Smooth muscle cell (in vitro differentiated cells): ENCODE data around the gene TTC16. TPM values are rescaled to one million over a fixed set of nuclear protein-coding genes. Genes with fewer than 3 reads are reported as not detected.

Experiments
- DNase-seq: peaks from one replicate; lab custom pipeline; 2025; ENCODE audit not compliant: unreplicated experiment; lab: John Stamatoyannopoulos, UW
- H2AFZ ChIP-seq: fragments of 200-600 bp; sonication (generic); 2 replicates; pipeline ENCODE4 v1.6.0; 2016; ENCODE audit warnings: antibody characterized with exemption, low read depth, mild to moderate bottlenecking
- H3F3A ChIP-seq: fragments of 200-600 bp; sonication (generic); 2 replicates; pipeline ENCODE4 v1.6.0; 2017; ENCODE audit warnings: antibody characterized with exemption, low read depth
- H3K27ac ChIP-seq: fragments of 200-600 bp; sonication (generic); 2 replicates; pipeline ENCODE4 v1.5.1; 2016; ENCODE audit warnings: low read depth, mild to moderate bottlenecking
- H3K27me3 ChIP-seq: fragments of 200-600 bp; sonication (generic); 2 replicates; pipeline ENCODE4 v1.6.1; 2016; ENCODE audit warnings: low read depth, mild to moderate bottlenecking
- H3K36me3 ChIP-seq: fragments of 200-600 bp; sonication (generic); 2 replicates; pipeline ENCODE4 v1.5.1; 2016; ENCODE audit warnings: low read depth
- H3K4me1 ChIP-seq: fragments of 200-600 bp; sonication (generic); 2 replicates; pipeline ENCODE4 v1.5.1; 2016; ENCODE audit warnings: low read depth
- H3K4me2 ChIP-seq: fragments of 200-600 bp; sonication (generic); 2 replicates; pipeline ENCODE4 v1.6.0; 2016; ENCODE audit warnings: mild to moderate bottlenecking
- H3K4me3 ChIP-seq: fragments of 200-600 bp; sonication (generic); 2 replicates; pipeline ENCODE4 v1.5.1; 2016; ENCODE audit warnings: mild to moderate bottlenecking
- H3K79me2 ChIP-seq: fragments of 200-600 bp; sonication (generic); 2 replicates; pipeline ENCODE4 v1.6.0; 2016; ENCODE audit warnings: low read depth, mild to moderate bottlenecking
- H3K9ac ChIP-seq: fragments of 200-600 bp; sonication (generic); 2 replicates; pipeline ENCODE4 v1.6.0; 2016; ENCODE audit warnings: low read depth
- H3K9me3 ChIP-seq: fragments of 200-600 bp; sonication (generic); replicated peaks from 2 replicates; pipeline ENCODE4 v1.5.1; 2016; ENCODE audit warnings: low read depth
- H4K20me1 ChIP-seq: fragments of 200-600 bp; sonication (generic); 2 replicates; pipeline ENCODE4 v1.6.0; 2016; ENCODE audit warnings: low read depth
- WGBS: methylation state at CpG from one replicate; pipeline ENCODE4 v1.1.7; 2016; ENCODE audit warnings: low lambda C conversion rate; 5-methylcytosine and 5-hydroxymethylcytosine counted together
- polyA plus RNA-seq: library from polyadenylated mRNA; unstranded; fragments of >200 nt; fragmentation: Nextera tagmentation; extraction: Ambion mirVana; gene quantifications from 2 replicates; pipeline ENCODE4 v1.2.1, GENCODE V29; 2016
- total RNA-seq: library from RNA; depleted of rRNA; stranded (reverse); fragments of >200 nt; gene quantifications from 2 replicates; pipeline ENCODE4 v1.2.3, GENCODE V29; 2014
- TF ChIP-seq, protein P1 (sequence below): fragments of 200-600 bp; sonication (generic); IDR thresholded peaks from 2 replicates; pipeline ENCODE4 v1.5.1; 2017; ENCODE audit warnings: borderline replicate concordance, mild to moderate bottlenecking, antibody characterized with exemption; ENCODE audit not compliant: insufficient read depth, poor library complexity, severe bottlenecking

TTC16 gene
- total and polyA plus RNA-seq, 2 experiments from 2014 or later: 0.22 TPM; not detected in 1

DNA sequence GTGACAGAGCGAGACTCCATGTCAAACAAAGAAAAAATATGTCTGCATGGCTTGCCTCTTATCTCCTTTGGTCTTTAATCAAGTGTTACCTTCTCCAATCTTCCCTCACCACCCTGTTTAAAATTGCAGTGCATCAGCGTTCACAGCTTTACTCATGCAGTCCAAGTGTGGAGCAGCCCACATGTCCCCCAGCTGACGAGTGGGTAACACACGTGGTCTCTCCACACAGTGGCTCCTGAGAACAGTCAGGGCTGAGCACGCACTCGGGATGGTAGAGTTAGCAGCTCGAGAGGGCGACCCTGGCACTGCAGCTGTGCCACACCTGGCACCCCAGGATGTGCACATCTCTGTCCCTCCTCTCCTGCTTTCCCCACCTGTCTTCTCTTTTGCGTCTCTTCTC is 35.0 kb upstream of the TTC16 start:
- TF ChIP-seq, protein P1, sequence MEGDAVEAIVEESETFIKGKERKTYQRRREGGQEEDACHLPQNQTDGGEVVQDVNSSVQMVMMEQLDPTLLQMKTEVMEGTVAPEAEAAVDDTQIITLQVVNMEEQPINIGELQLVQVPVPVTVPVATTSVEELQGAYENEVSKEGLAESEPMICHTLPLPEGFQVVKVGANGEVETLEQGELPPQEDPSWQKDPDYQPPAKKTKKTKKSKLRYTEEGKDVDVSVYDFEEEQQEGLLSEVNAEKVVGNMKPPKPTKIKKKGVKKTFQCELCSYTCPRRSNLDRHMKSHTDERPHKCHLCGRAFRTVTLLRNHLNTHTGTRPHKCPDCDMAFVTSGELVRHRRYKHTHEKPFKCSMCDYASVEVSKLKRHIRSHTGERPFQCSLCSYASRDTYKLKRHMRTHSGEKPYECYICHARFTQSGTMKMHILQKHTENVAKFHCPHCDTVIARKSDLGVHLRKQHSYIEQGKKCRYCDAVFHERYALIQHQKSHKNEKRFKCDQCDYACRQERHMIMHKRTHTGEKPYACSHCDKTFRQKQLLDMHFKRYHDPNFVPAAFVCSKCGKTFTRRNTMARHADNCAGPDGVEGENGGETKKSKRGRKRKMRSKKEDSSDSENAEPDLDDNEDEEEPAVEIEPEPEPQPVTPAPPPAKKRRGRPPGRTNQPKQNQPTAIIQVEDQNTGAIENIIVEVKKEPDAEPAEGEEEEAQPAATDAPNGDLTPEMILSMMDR: no peak
- Histone ChIP-seq H3K4me1 (no peaks in the 10 kb centered on the region), H3K79me2 (no peaks in the 10 kb centered on the region), H3K4me3 (no peak overlapping the region), H3K36me3 (no peaks in the 10 kb centered on the region), H2AFZ (no peak overlapping the region), H3K4me2 (no peak overlapping the region), H3K9ac (no peak overlapping the region), H3K27ac (no peak overlapping the region), H4K20me1 (no peaks in the 10 kb centered on the region), H3K27me3 (no peaks in the 10 kb centered on the region), H3F3A (no peaks in the 10 kb centered on the region), H3K9me3 (no peaks in the 10 kb centered on the region)
- 96% methylated on average over 9 of the region's 9 CpGs for WGBS
- DNase-seq: no peak

GRCh38 chr9:127682351-127683136 is 33.3 kb upstream of the TTC16 start:
- 97% methylated on average over 23 of the region's 23 CpGs for WGBS
- TF ChIP-seq, protein P1: no peak
- H3K9ac ChIP-seq: no peak overlapping the region
- H3K9me3 ChIP-seq: no peaks in the 10 kb centered on the region
- H2AFZ ChIP-seq: no peak overlapping the region
- DNase-seq: no peak
- no peaks in the 10 kb centered on the region for H3K79me2 ChIP-seq
- no peaks in the 10 kb centered on the region for H3K4me1 ChIP-seq
- H3K27me3 ChIP-seq: no peaks in the 10 kb centered on the region
- no peaks in the 10 kb centered on the region for H3K36me3 ChIP-seq
- H3F3A ChIP-seq: no peaks in the 10 kb centered on the region
- H3K27ac ChIP-seq: no peak overlapping the region
- H3K4me2 ChIP-seq: no peak overlapping the region
- H3K4me3 ChIP-seq: no peak overlapping the region
- H4K20me1 ChIP-seq: no peaks in the 10 kb centered on the region

DNA sequence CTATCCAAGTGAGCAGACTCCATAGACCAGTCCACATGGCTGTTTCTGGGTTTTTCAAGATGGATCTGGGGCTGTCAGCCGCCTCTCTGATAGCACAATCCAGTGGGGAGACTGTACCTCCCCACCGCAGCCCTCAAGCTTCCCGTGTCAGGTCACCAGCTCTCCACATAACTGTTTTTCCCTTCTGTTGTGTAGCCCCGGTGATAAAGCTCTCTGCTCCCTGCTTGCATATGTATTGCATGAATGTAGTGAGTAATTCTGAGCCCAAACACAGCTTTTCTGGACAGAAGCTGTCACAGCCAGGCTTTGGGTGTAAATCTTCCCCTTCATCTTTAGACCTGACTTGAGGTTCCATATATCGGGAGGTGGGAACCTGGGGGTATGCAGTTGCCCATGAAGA is 32.2 kb upstream of the TTC16 start:
- no peak overlapping the region for H3K9ac ChIP-seq
- no peak overlapping the region for H3K4me2 ChIP-seq
- H3F3A ChIP-seq: no peaks in the 10 kb centered on the region
- no peaks in the 10 kb centered on the region for H3K9me3 ChIP-seq
- no peaks in the 10 kb centered on the region for H3K79me2 ChIP-seq
- no peaks in the 10 kb centered on the region for H3K27me3 ChIP-seq
- peak overlapping the region; percentile 64 for H3K27ac ChIP-seq
- TF ChIP-seq, protein P1: no peak
- no peaks in the 10 kb centered on the region for H3K4me1 ChIP-seq
- DNase-seq: no peak
- H4K20me1 ChIP-seq: no peaks in the 10 kb centered on the region
- 85% methylated on average over 5 of the region's 5 CpGs for whole genome bisulfite sequencing
- H2AFZ ChIP-seq: no peak overlapping the region
- no peak overlapping the region for H3K4me3 ChIP-seq
- no peaks in the 10 kb centered on the region for H3K36me3 ChIP-seq

DNA sequence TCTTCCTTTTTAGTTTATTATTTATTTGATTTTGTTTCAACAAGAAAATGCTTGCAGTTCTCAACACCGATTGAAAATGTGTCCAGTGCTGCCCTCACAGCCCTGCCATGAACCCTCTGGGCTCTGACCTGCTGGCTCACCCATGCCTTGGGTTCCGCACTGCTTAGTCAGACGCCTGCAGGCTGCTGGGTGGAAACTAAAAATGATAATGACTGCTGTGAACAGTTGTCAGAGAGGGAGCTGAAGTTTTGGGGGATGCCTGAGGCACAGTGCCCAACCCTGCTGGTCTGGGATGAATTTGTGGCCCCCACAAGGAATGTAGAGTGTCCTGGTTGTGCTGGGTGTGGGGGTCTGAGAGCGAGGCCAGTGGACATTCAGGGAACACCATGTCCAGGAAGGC is 31.3 kb upstream of the TTC16 start:
- Histone ChIP-seq H3K27me3 (no peaks in the 10 kb centered on the region), H3K79me2 (no peaks in the 10 kb centered on the region), H3K9ac (no peak overlapping the region), H3K4me2 (peak overlapping the region; percentile 16), H4K20me1 (no peaks in the 10 kb centered on the region), H3K4me1 (no peaks in the 10 kb centered on the region), H3K9me3 (no peaks in the 10 kb centered on the region), H2AFZ (no peak overlapping the region), H3K4me3 (no peak overlapping the region), H3K36me3 (no peaks in the 10 kb centered on the region), H3F3A (no peaks in the 10 kb centered on the region), H3K27ac (peak overlapping the region; percentile 64)
- DNase-seq: no peak
- TF ChIP-seq, protein P1: no peak
- 56% methylated on average over 4 of the region's 4 CpGs for WGBS
